H1 (cell line): ENCODE data around the gene ASAP2.

Source experiments
- BCL11A ChIP-seq, 2 experiments: IDR thresholded peaks; one replicate each; pipeline ENCODE4 v1.6.1; 2011; ENCODE audit warnings: low read depth in 2 of 2, low read length in 2 of 2, mild to moderate bottlenecking in 2 of 2
- RNF2 ChIP-seq: fragments of 200-900, 300-1000 bp; sonication (generic); IDR thresholded peaks from 2 replicates; pipeline ENCODE4 v1.7.1; 2016; ENCODE audit warnings: borderline replicate concordance, low read depth, mild to moderate bottlenecking, antibody characterized with exemption, low read length; ENCODE audit not compliant: poor library complexity, severe bottlenecking; ENCODE audit errors: missing control alignments

DNA sequence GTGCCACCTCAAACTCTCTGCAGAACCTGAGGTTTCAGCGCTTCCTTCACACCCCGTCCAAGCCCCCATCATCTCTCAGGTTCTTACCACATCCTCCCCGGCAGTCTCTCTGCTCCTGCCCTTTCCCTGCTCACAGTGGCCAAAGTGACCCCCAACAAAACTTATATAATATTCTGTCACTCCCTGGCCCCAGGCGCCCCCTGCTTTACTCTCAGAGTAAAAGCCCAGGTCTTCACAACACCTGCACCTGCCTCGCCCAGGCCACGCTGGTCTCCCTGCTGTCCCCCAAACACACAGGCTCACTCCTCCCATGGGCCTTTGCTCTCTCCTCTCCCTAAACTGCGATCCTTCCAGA is 210.3 kb downstream of the ASAP2 start:
- TF ChIP-seq RNF2: no peak
- no peak for TF ChIP-seq BCL11A (IDR thresholded peaks at IDR 0.05; ENCODE audit: low read depth in 2 of 2, low read length in 2 of 2)
